HG02840 (cell line): ENCODE results near the gene CABP1.

Experiments
- ATAC-seq: cut with Tn5 transposase; IDR thresholded peaks from one replicate; pipeline ENCODE4 v1.9.1; 2021; ENCODE audit warnings: mild to moderate bottlenecking, moderate library complexity, moderate number of reproducible peaks; ENCODE audit not compliant: unreplicated experiment, low FRiP score

The CABP1 gene

DNA sequence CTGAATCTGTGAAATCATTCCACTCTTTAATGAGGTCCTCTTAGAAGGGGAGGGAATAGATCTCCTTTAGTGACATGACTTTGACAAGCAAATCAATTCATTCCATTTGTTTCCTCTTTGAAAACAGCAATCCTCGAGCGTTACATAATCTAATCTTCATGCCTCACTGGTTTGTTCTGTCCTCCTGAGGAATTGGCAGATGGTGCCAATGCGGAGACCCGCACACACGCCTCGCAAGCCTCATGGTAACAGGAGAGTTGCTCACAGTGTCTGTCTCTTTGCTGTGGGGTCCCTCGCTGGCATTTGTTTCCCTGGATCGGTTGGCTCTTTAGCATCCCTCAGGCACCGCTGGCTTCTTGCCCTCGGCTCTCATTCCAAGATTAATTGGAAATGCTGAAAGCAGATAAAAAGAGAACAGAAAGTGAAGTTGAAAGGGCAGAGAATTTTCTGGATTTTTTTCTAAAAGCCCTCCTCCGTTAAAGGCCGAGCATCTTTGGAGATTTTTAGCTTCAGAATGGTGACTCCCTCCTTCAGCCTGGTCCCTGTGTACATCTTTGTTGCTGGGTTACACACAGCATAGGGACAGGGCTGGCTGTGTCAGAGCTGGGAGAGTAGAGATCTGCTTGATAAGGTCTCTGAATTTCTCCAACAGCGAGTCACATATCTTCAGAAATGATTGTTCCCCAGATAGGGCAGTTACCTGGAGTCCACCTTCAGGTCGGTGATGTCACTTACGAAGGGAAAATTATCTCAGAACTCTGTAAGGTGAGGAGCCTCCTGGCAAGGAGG is 10.1 kb upstream of the CABP1 start:
- no peak for ATAC-seq

DNA sequence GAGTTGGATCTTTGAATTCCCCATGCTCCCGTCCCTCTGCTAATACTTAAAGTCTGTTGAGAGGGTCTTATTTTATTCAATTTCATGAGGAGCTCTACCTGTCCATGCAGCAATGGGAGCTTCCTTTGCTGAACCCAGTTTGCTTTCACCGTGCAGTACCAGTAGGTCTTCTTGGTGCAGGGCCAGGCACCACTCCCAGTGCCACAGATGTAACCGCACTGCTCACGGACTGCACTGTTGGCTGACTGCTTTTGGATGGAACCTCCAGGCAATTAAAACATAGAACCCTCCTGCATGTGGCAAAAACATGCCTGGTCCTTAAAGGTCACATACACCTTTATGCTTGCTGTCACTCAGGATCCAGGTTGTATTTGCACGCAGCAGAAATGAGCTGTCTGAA is 9.3 kb upstream of the CABP1 start:
- no peak for ATAC-seq

DNA sequence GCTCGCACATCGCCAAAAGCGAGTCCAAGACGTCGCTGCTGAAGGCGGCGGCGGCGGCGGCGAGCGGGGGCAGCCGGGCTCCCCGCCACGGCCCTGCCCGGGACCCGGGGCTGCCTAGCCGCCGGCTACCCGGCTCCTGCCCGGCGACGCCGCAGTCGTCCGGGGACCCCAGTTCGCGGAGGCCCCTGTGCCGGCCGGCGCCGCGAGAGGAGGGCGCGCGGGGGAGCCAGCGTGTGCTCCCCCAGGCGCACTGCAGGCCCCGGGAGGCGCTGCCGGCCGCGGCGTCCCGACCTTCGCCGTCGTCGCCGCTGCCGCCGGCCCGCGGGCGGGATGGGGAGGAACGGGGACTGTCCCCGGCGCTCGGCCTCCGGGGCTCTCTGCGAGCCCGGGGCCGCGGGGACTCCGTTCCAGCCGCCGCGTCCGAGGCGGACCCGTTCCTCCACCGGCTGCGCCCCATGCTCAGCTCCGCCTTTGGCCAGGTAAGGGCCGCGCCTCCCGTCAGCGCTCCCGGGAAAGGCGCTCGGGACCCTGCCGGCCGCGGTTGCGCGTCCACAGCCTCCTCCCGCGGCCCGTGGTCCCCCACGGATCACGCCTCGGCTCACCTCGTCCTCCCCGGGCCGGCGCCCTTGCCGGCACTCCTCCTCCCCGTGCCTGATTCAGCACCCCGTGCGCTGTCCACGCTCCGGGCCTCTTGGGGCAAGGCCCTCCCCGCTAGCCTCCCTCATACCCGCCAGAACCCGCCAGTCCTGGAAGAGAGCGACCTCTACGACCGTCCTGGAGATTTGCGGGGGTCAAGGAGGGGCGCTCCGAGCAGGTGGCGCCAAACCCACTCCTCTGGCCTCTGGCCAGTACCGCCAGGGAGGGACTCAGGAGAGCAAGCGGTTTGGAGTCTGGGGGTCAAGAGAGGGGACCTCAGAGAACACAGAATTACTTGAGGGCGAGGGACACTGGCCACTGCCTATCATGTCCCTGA is 721 bp downstream of the CABP1 start:
- ATAC-seq, result peak; percentile 39

DNA sequence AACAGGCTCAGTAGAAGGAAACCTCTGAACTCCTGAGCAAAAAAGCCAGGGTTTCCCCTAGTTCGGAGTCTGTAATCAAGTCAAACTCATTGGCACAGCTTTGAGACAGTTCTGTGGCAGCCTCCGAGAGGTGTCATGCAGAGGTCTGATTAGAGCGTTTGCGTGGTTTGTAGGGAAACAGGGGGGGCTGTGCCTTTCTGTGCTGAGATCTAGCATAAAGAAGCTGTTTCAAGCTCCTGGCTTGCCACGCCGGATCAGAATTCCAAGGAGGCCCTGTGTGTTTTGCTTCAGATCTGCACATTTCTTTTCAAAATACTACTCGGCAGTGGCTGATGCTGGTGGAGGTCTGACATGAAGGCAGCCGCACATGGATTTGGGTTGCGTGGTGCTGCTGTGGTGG is 1.7 kb downstream of the CABP1 start:
- ATAC-seq, result no peak

DNA sequence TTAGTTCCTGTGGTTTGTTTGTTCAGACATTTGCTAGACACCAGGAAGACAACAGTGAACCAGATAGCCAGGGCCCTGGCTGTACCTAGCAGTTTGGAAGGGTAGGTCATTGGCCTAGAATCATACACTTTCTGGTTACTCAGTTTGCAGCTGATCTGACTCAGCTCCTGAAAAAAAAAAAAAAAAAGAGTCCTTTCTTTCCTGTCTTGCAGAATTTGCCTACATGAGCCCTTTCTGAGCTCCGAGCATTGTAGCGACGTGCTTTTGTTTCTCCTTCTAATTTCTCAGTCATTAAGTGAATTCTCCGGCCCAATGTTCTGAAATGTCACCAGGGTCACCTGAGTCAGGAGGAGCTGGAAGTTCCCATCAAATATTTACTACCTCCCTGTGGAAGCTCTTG is 2.4 kb downstream of the CABP1 start:
- ATAC-seq, result no peak

DNA sequence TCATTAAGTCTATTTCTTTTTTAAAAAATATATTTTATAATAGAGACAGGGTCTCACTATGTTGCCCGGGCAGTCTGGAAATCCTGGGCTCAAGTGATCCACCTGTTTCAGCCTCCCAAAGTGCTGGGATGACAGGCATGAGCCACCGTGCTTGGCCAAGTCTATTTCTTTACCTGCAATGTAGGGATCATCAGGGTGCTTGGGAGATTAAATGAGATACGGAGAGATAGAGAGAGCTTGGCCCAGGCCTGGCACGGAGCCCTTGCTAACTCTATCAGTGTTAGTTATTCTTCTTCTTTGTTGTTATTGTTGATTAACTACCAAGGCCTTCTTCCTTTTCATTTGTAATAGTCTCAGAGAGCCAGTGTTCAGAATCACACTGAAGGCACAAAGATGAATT is 3.1 kb downstream of the CABP1 start:
- no peak for ATAC-seq

DNA sequence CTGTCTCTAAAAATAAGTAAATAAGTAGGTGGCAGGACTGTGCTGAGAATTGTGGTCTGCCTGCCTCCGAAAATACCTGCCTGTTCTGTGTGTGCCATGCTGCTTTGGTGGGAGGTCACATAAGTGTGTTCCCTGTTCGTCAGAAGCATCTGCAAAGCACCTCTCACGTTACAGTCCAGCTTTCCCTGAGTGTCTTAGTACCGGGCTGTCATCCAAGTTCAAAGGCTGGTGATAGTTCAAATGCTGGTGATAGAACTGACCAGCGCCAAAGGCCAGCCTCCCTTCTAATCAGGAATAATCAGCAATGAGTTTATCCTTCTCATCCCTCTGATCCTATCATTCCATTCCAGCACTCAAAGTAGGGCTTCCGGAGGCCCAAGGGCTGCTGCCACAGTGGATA is 5.6 kb downstream of the CABP1 start:
- ATAC-seq, result no peak

DNA sequence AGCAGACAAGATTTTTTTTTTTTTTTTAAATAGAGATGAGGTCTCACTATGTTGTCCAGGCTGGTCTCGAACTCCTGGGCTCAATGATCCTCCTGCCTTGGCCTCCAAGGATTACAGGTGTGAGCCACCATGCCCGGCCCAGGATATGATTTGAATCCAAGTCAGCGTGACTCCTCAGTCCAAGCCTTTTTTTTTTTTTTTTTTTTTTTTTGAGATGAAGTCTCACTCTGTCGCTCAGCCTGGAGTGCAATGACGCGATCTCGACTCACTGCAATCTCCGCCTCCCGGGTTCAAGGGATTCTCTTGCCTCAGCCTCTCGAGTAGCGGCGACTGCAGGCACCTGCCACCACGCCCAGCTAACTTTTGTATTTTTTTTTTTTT is 6.9 kb downstream of the CABP1 start:
- ATAC-seq, result no peak

DNA sequence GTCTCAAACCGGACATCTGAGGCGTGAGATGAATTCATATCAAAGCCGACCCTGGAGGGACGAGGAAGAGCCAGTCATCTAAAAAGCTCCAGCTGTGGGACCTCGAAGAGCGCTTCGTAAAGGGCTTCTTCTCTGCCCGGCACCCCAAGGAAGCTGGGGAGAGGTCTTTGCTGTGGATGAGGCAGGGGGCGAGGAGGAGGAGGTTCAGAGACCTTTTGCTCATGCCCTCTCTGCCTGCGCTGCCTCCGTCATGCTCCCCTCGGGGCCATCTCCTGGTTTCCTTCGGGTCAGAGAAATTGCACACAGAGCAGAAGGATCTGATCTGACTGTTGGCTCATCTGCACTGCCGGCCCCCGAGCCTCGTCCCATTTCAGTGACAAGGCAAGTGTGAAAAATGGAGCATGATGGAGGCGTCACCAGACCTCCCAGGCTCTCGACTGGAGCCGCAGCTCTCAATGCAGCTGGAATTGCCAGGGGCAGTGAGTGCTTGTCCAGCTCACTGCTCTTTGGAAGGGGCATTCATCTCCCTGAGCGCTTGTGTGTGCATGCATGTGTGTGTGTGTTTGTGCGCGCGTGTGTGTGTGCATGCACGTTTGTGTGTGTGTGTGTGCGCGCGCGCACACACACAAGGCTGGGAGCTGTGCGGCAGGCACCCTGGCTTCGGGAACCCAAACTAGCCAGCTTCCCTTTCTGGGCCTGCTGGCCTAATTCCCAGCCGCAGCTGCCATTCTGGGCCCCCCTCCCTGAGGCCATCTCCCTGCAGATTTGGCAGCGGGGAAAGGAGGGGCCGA is 9.2 kb downstream of the CABP1 start:
- no peak for ATAC-seq

DNA sequence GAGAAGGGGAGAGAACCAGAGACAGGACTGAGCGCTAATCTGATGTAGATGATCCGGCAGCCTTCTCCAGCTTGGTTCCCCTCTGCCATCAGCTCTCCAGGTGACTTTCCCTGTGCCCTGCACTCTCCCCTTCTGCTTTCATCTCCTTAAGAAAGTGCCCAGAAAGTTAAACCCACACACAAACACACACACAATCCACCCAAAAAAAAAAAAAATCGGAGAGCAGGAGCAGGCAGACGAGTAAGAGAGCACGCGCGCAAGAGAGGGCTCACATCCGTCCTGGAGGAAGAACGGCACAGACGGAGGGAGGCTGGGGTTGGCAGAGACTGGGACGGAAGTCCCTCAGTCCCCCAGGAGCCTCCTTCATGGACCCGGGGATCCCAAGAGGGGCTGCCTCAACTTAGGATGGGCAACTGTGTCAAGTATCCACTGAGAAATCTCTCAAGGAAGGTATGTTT is 9.8 kb downstream of the CABP1 start:
- no peak for ATAC-seq

DNA sequence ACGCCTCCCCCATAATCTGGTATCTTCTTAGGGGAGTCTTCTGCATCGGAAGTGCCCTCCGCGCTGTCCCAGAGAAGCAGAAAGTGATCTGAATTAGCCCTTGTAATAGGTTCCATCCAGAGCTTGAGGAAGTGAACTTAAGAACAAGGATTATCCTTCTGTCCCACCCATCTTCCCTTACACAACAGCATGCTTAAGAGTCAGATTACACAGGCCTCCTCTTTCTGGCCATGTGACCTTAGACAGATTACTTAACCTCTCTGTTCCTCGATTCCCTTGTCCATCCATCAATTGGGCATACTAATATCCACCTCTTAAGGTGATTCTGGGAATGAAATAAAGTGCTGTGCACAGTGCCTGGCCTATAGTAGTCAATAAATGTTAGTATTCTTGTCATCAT is 11.4 kb downstream of the CABP1 start:
- ATAC-seq, result no peak

DNA sequence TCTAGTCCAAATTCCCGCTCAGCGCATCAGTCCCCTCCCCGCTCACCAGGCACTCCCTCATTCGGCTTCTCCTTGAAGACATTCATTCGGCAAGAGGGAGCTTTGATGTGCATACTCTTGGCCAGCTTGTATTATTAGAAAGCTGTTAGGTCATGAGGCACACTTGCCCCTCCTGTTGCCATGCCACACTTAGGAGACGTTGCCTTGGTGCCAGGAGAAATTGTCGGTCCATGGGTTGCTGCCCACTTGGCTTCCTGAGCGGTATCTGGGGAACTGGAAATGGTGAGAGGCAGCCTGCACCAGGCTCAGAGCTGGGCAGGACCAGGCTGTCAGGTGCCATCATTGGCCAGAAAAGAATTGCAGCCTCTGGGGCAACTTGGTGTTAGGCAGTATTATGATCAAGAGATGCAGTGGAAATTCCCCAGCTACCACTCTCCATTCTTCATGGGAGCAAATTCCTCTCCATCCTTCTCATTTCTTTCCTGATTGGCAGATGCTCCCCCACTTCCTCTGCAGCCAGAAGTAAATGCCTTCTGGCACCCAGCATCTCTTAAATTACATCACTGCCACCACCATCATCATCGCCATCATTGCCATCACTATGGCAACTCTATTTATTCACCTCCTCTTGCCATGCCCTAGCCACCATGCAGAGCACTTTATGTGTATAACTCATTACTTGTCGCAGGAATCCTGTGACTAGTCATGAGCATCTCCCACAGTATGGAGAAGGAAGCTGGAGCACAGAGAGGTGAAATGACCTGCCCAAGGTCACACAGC is 12.4 kb downstream of the CABP1 start:
- no peak for ATAC-seq

DNA sequence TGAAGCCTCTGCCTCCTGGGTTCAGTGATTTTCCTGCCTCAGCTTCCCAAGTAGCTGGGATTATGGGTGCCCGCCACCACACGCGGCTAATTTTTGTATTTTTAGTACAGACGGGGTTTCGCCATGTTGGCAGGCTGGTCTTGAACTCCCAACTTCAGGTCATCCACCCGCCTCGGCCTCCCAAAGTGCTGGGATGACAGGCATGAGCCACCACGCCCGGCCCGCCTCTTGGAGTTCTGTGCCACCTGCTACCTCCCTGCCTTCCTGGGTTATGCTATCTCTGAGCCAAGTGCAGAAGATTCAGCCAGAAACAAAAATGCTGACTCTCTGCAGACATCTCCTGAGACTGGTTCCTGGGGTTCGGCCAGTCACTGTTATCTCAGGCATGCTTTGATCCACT is 13.2 kb downstream of the CABP1 start:
- ATAC-seq, result no peak

DNA sequence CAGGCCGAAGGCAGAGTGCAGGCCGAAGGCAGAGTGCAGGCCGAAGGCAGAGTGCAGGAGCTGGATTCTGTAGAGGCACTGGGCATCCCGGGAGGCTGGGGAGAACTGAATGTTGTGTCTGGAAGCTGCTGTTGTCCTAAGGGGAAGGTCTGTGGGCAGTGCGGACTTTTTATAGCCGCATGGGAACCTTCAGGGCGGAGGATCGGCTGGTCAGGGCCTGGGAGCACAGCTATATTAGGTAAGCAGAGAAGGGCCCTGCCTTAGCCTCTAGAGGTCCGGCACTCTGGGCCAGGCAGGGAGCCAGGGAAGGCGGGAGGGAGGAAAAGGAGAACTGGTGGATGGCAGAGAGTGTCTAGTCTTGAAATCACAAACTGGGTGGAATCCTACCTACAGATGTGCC is 14.2 kb downstream of the CABP1 start:
- no peak for ATAC-seq

DNA sequence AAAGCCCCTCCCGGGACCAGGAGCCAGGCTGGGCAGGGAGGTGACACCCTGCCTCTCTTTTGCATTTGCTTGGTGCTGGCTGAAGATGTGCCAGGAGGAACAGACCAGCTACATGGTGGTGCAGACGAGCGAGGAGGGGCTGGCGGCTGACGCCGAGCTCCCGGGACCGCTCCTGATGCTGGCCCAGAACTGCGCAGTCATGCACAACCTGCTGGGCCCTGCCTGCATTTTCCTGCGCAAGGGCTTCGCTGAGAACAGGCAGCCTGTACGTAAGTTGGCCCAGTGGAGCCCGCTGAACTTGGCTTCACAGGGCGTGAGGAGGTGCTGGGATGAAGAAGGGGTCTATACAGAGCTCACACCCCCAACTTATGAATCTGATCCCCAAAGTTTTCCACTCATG is 15.6 kb downstream of the CABP1 start:
- no peak for ATAC-seq

DNA sequence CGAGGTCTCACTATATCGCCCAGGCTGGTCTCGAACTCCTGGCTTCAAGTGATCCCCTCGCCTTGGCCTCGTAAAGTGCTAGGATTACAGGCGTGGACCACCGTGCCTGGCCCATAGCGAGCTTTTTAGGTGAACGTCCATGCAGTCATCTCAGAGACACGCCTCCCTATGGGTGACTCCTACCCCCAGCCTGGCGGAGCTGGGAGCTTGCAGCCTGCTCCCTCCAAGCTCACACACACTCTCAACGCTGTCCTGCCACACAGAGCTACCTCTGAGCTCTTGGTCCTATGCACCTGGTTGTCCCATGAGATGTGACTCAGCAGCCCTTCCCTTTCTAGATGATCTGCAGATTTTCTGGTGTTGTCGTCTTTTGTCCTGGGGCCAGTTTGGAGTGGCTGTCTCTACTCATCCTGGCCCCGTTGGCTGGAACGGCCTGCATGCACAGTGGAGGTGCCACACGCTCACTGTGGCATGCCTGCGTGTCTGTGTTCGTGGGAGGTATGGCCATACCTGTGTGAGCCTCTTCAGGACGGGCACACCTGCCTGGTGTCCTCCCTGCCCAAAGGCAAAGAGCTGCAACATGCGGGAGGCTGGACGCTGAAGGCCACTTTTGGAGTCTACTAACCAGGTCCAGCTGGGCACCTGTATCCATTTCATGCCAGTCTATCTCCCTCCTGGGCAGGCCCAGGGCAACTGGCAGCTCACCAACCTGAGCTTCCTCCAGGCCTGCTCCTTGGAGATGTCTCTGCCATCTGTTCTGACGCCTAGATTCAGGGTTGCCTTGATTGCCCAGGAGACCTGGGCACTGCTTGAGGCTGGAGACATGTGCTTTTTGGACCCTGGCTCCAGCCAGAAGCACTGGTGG is 18.1 kb downstream of the CABP1 start:
- no peak for ATAC-seq

DNA sequence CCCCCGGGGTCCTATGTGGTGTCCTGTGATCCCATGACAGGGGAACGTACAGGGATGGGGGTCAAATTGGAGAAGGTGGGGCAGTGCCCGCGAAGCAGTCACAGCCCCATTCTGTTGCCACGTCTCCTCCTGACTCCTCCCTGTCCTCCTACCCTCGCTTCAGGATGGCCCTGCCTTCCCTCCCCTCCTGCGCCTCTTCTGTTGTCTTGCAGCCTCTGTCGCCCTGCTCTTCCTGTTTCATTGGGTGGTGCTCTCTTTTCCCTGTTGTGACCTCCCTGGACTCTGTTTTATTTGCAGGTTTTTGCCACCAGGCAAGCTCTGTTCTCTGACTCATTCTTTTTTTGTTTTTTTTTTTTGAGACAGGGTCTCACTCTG is 18.7 kb downstream of the CABP1 start:
- no peak for ATAC-seq

DNA sequence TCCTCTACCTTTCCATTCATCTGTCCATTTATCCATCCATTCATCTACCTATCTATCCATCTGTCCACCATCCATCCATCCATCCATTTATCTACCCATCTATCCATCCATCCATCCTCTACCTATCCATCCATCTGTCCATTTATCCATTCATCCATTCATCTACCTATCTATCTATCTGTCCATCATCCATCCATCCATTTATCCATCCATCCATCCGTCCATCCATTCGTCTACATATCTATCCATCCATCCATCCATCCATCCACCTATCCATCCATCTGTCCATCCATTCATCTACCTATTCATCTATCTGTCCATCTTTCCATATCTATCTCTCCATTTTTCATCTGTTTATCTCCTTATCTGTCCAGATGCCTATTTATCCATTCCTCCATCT is 21.0 kb downstream of the CABP1 start:
- no peak for ATAC-seq

DNA sequence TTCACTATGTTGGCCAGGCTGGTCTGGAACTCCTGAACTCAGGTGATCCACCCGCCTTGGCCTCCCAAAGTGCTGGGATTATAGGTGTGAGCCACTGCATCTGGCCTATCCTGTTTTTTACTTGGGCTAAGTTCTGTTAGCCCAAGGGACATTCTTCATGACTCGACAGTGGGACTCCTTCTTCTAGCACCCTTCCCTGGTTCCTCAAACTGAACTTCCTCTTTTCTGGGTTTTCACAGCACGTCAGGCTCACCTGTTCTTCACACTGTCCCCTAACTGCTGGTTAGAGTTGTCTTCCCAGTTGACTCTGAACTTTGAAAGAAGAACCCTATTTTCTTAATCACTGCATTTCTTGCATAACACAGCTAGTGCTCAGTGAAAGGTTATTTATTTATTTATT is 22.5 kb downstream of the CABP1 start:
- ATAC-seq, result no peak
